ENCODE data around the gene ABCA7.

Gene ABCA7

DNA sequence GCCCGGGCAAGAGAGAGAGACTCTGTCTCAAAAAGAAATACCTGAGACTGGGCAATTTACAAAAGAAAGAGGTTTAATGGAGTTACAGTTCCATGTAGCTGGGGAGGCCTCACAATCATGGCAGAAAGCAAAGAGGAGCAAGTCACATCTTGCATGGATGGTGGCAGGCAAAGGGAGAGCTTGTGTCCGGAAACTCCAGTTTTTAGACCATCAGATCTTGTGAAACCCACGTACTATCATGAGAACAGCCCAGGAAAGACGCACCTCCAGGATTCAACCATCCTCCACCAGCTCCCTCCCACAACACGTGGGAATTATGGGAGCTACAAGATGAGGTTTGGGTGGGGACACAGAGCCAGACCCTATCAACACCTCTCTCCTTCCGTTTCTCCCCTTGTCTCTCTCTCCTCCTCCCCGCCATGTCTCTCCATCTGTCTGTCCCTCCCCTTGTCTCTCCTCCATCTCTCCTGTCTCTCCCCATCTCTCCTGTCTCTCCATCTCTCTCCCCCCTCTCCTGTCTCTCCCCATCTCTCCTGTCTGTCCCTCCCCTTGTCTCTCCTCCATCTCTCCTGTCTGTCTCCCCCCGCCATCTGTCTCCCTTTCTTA lies 45.2 kb downstream of the ABCA7 start:
- no peak for FAIRE-seq

DNA sequence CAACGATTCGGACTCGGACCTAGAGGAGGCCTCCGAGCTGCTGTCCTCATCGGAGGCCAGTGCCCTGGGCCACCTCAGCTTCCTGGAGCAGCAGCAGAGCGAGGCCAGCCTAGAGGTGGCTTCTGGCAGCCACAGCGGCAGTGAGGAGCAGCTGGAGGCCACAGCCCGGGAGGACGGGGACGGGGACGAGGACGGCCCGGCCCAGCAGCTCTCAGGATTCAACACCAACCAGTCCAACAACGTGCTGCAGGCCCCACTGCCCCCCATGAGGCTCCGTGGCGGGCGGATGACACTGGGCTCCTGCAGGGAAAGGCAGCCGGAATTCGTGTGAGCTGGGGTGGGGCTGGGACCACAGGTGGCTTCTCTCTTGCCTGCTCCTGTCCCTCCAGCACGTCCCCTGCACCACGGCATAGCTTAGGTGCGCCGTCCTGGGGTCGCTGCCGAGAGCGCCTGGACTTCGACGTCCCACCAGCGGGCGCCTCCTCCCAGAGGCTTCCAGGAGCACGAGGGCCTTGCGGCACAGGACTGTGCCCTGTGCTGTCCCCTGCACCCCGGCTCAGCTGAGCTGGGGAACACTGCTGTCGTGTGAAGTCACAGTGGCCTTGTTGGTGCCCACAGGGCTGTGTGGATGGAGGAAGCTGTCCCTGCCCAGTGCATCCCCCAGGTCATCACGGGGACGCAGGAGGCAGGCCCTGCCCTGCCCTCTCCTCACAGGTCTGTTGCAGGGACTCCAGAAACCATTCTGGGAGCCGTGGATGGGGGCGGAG lies 46.0 kb downstream of the ABCA7 start:
- DNase-seq (ENCODE audit: insufficient read length, low spot score) (no peak), FAIRE-seq (no peak)
- TF ChIP-seq POU2F2 (IDR thresholded peaks at IDR 0.05; ENCODE audit: low read depth, low read length) = no peak
- no peak for TF ChIP-seq SPI1 (IDR thresholded peaks at IDR 0.05; ENCODE audit: low read depth, low read length)
- no peak; the same call in 1 of the 2 replicates for TF ChIP-seq POLR2A (IDR thresholded peaks at IDR 0.05; ENCODE audit: low read depth, low read length)
- TF ChIP-seq POLR2AphosphoS5 (IDR thresholded peaks at IDR 0.05; ENCODE audit: low read depth, low read length) = no peak; the same call in 1 of the 2 replicates

More for the DNA sequence above, 45.2 kb downstream of the ABCA7 start:
- DNase-seq (ENCODE audit: insufficient read length, low spot score) = no peak
- TF ChIP-seq POLR2AphosphoS5 (IDR thresholded peaks at IDR 0.05; ENCODE audit: low read depth, low read length) (0 out of 2 replicates have a peak, but pooled peaks have one; percentile 51), PAX5 (IDR thresholded peaks at IDR 0.05; ENCODE audit: insufficient read depth, low read length, severe bottlenecking) (no peak), TAF1 (IDR thresholded peaks at IDR 0.05; ENCODE audit: low read depth, low read length) (no peak), SPI1 (IDR thresholded peaks at IDR 0.05; ENCODE audit: low read depth, low read length) (no peak), POLR2A (IDR thresholded peaks at IDR 0.05; ENCODE audit: low read depth, low read length) (0 out of 2 replicates have a peak, but pooled peaks have one; percentile 33), POU2F2 (IDR thresholded peaks at IDR 0.05; ENCODE audit: low read depth, low read length) (0 out of 2 replicates have a peak, but pooled peaks have one; percentile 35)

DNA sequence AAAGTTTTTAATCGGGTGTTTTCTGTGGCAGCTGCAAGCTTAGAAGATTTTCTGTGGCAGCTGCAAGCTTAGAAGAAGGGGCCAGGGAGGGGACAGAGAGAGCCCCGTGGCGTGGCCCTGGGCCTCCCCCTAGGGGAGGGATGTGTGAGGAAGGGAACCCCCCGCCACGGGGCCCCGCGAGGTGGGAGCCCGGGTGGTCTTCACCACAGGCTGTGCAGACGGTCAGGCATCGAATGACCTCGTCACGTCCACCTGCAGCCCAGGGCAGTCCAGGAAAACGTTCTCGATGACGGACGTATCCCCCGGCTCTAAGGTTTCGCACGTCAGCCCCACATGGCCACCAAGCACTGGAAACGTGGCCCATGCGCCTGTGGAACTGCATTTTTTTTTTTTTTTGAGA lies 46.7 kb downstream of the ABCA7 start:
- FAIRE-seq (peak; percentile 58), DNase-seq (ENCODE audit: insufficient read length, low spot score) (no peak)
- no peak for TF ChIP-seq POLR2AphosphoS5 (IDR thresholded peaks at IDR 0.05; ENCODE audit: low read depth, low read length)
- TF ChIP-seq POLR2A (IDR thresholded peaks at IDR 0.05; ENCODE audit: low read depth, low read length) = no peak; the same call in 1 of the 2 replicates
- TF ChIP-seq SPI1 (IDR thresholded peaks at IDR 0.05; ENCODE audit: low read depth, low read length) = no peak
- no peak for TF ChIP-seq POU2F2 (IDR thresholded peaks at IDR 0.05; ENCODE audit: low read depth, low read length)
- TF ChIP-seq TAF1 (IDR thresholded peaks at IDR 0.05; ENCODE audit: low read depth, low read length) = no peak
- TF ChIP-seq PAX5 (IDR thresholded peaks at IDR 0.05; ENCODE audit: insufficient read depth, low read length, severe bottlenecking) = no peak

DNA sequence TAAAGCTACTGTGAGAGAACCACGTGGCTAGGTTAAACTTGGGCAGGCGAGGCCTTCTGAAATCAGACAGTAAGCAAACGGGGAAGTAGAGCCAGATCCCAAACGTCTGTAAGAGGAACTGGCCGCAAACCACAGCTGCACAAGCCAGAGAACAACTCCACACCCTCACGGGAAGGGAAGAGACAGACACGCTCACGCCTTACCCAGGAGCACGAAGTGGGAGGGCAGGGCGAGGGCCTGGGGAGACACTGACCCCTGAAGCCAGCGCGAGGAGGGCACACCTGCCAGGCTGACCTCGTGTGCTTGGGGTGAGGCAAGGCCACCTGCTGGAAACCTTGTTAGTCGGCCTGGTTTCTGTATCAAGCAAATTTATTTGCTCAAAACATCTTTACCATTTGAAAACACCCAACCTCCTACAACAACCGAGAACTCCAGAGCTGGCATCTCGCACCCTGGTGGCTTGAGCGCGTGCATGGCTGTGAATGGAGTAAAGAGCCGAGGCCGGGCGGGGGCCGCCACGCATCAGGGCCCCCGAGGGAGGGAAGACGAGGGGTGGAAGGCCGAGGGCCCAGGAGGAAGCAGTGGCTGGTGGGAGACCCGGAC lies 48.0 kb downstream of the ABCA7 start:
- DNase-seq (ENCODE audit: insufficient read length, low spot score) = no peak
- FAIRE-seq = peak; percentile 96
- TF ChIP-seq POLR2A (IDR thresholded peaks at IDR 0.05; ENCODE audit: low read depth, low read length) (peak; percentile 76), POLR2AphosphoS5 (IDR thresholded peaks at IDR 0.05; ENCODE audit: low read depth, low read length) (peak; percentile 84), SPI1 (IDR thresholded peaks at IDR 0.05; ENCODE audit: low read depth, low read length) (peak; percentile 64), PAX5 (IDR thresholded peaks at IDR 0.05; ENCODE audit: insufficient read depth, low read length, severe bottlenecking) (peak; percentile 69), TAF1 (IDR thresholded peaks at IDR 0.05; ENCODE audit: low read depth, low read length) (no peak), POU2F2 (IDR thresholded peaks at IDR 0.05; ENCODE audit: low read depth, low read length) (peak; percentile 41; the same call in 1 of the 2 replicates)

DNA sequence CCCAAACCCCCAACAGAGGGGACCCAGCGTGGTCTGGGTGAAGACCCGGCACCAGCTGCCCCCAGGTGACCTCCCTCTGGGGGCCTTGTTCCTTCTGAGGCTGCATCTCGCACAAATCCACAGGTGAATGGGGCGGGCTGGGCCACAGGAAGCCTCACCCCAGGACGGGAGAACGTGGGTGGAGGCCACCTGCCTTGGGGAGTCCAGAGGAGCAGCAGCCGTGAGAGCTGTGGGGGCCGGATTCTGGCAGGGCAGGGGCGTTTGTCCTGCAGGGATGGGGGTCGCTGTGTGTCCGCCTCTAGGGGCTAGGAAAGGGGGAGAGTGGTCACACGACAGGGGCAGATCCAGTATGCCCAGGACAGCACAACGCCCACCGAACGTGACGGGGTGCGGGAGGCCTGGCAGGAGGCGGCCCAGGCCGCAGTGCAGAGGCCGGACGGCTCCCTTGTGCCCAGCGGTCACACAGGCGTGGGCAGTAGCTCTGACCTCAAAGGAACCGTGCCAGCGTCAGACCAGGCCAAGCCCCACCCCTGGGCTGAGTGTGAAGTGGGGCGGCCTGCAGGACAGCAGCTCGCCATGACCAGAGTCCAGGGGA lies 48.6 kb downstream of the ABCA7 start:
- no peak; the same call in none of the 2 replicates for TF ChIP-seq POLR2A (IDR thresholded peaks at IDR 0.05; ENCODE audit: low read depth, low read length)
- TF ChIP-seq POU2F2 (IDR thresholded peaks at IDR 0.05; ENCODE audit: low read depth, low read length) = peak; percentile 27
- TF ChIP-seq POLR2AphosphoS5 (IDR thresholded peaks at IDR 0.05; ENCODE audit: low read depth, low read length) = peak; percentile 24; the same call in 1 of the 2 replicates
- peak; percentile 43 for FAIRE-seq
- no peak for DNase-seq (ENCODE audit: insufficient read length, low spot score)

DNA sequence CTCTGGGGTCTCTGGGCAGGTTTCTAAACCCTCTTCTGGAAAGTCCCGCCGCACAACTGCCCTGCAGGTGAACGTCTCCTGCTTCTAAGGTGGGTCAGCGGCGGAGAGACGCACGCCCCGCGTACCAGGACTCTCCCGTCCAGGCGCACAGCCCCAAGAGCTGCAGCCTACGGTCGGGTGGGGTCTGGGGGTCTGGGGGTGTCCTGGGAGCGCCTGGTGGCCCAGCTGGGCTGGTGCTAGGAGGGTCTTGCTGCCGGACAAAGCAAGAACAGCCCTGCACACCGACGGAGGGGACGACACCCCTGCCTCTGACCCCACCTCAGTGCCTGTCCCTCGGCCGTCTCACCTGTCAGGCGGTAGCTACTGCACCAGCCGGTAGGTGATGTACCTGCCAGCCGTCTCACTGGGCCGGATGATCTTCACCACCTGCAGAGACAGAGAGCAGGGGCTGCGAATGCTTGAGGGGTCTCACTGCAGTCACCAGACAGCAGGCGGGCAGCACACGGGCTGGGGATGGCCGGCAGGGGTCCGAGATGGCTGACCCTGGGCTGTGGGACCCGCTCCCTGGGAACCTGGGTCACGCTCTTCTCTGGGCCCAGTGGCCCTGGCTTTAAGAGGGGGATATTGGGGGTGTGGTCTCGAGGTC lies 49.3 kb downstream of the ABCA7 start:
- TF ChIP-seq SPI1 (IDR thresholded peaks at IDR 0.05; ENCODE audit: low read depth, low read length) = no peak
- TF ChIP-seq POLR2AphosphoS5 (IDR thresholded peaks at IDR 0.05; ENCODE audit: low read depth, low read length) = no peak
- no peak for TF ChIP-seq PAX5 (IDR thresholded peaks at IDR 0.05; ENCODE audit: insufficient read depth, low read length, severe bottlenecking)
- no peak for TF ChIP-seq TAF1 (IDR thresholded peaks at IDR 0.05; ENCODE audit: low read depth, low read length)
- TF ChIP-seq POLR2A (IDR thresholded peaks at IDR 0.05; ENCODE audit: low read depth, low read length) = no peak
- no peak for TF ChIP-seq POU2F2 (IDR thresholded peaks at IDR 0.05; ENCODE audit: low read depth, low read length)
- FAIRE-seq (no peak), DNase-seq (ENCODE audit: insufficient read length, low spot score) (no peak)

DNA sequence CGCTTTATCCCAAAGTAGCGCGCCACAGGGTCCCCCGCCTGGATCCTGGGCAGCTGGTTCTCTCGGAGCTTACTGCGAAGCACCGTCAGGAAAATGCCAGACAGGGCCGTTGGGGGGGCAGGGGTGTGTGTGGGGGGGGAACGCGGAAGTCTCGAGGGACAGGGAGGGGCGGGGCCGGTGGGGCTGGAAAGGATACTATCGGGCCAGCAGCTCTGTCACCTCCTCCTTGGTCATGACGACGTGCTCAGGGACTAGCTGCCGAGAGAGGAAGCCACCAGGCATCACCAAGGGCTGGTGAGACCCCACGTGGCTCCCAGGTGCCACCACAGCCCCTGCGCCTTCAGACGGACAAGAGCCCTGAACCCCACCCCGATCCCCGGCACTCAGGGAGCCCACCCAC lies 50.0 kb downstream of the ABCA7 start:
- TF ChIP-seq PAX5 (IDR thresholded peaks at IDR 0.05; ENCODE audit: insufficient read depth, low read length, severe bottlenecking) (no peak), POU2F2 (IDR thresholded peaks at IDR 0.05; ENCODE audit: low read depth, low read length) (no peak), POLR2A (IDR thresholded peaks at IDR 0.05; ENCODE audit: low read depth, low read length) (no peak), POLR2AphosphoS5 (IDR thresholded peaks at IDR 0.05; ENCODE audit: low read depth, low read length) (no peak; the same call in 1 of the 2 replicates), SPI1 (IDR thresholded peaks at IDR 0.05; ENCODE audit: low read depth, low read length) (no peak), TAF1 (IDR thresholded peaks at IDR 0.05; ENCODE audit: low read depth, low read length) (no peak)
- FAIRE-seq (no peak), DNase-seq (ENCODE audit: insufficient read length, low spot score) (no peak)

DNA sequence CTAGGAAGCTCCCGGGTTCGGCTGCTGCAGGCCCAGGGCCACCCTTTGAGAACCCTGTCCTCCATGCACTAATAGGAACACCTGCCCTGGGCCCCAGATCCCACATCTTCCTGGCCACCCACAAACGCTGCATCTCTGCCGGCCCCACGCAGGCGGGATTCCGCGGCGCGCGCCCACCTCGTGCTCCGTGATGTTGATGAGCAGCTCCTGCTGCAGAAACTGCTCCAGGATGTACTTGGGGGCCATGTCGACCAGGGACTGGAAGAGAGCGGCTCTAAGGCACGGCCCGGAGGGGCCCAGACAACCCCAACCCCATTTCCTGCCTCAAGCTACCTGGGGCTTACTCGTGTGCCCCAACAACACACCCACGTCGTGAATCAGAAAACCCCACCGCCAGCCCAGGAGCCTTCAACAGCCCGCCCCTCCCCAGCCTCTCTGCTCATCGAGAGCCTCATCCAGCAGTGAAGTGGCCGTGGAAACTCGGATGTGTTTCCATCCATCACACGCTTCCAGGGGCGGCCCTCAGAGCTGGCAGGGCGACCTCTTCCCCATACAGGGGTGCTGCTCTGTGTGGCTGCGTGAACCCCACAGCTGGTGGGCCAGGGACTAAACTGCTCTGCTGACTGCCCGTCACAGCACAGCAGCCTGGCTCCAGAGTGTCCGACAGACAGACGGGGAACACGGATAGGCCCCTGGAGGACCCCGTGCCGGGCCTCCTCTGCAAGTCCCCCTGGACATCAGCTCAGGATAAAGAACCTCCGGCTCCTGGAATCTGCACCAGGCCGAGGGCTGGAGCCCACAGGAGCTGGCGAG lies 51.0 kb downstream of the ABCA7 start:
- DNase-seq (ENCODE audit: insufficient read length, low spot score) (no peak), FAIRE-seq (no peak)
- TF ChIP-seq POLR2AphosphoS5 (IDR thresholded peaks at IDR 0.05; ENCODE audit: low read depth, low read length) = no peak
- no peak for TF ChIP-seq SPI1 (IDR thresholded peaks at IDR 0.05; ENCODE audit: low read depth, low read length)
- no peak for TF ChIP-seq POLR2A (IDR thresholded peaks at IDR 0.05; ENCODE audit: low read depth, low read length)
- no peak for TF ChIP-seq TAF1 (IDR thresholded peaks at IDR 0.05; ENCODE audit: low read depth, low read length)
- no peak for TF ChIP-seq POU2F2 (IDR thresholded peaks at IDR 0.05; ENCODE audit: low read depth, low read length)
- TF ChIP-seq PAX5 (IDR thresholded peaks at IDR 0.05; ENCODE audit: insufficient read depth, low read length, severe bottlenecking) = no peak

All from GM12891 (cell line).